Mucosa of rectum (tissue), 2 donors: ENCODE measurements around the gene TMA7.
"Not testable (repeated sequence)": the region's sequence is repeated elsewhere in the genome, so short reads cannot be mapped to it uniquely, and the experiment has no call there.

Experiments used
- H3K27ac ChIP-seq, 2 donors: one replicate each; pipeline ENCODE4 v1.7.0; 2013; ENCODE audit warnings: inconsistent platforms in 2 of 2, low read depth in 2 of 2, low read length in 2 of 2
- H3K27me3 ChIP-seq, 2 donors: one replicate each; pipeline ENCODE4 v1.7.0; 2013; ENCODE audit warnings: low read length in 2 of 2; ENCODE audit not compliant: control insufficient read depth in 2 of 2, insufficient read depth in 2 of 2
- H3K36me3 ChIP-seq, 2 donors: one replicate each; pipeline ENCODE4 v1.7.0; 2013; ENCODE audit warnings: low read length in 2 of 2; ENCODE audit not compliant: control insufficient read depth in 2 of 2, insufficient read depth in 2 of 2
- H3K4me1 ChIP-seq, 2 donors: one replicate each; pipeline ENCODE4 v1.7.0; 2013; ENCODE audit warnings: low read length in 2 of 2, mild to moderate bottlenecking in 1 of 2; ENCODE audit not compliant: control insufficient read depth in 2 of 2, insufficient read depth in 2 of 2
- H3K4me3 ChIP-seq, 2 donors: one replicate each; pipeline ENCODE4 v1.7.0; 2013; ENCODE audit warnings: low read length in 2 of 2
- H3K9ac ChIP-seq, 2 donors: one replicate each; pipeline ENCODE4 v1.7.0; 2013; ENCODE audit warnings: low read length in 2 of 2, low read depth in 1 of 2, mild to moderate bottlenecking in 1 of 2
- H3K9me3 ChIP-seq, 2 donors: one replicate each; pipeline ENCODE4 v1.7.0; 2013; ENCODE audit warnings: low read length in 2 of 2; ENCODE audit not compliant: control insufficient read depth in 2 of 2
- donor health status: healthy.
- donor health status: Normal muscosa, but diverticular disease.

Gene TMA7

GRCh38 chr3:48474031-48474430 is 34.0 kb downstream of the TMA7 start:
- not testable (repeated sequence) for H3K27me3 ChIP-seq, H3K4me3 ChIP-seq, H3K9ac ChIP-seq, H3K27ac ChIP-seq, H3K9me3 ChIP-seq
- H3K4me1 ChIP-seq: peaks cover 17 to 26% of the 10 kb centered on the region in 2 donors
- peaks cover 6 to 12% of the 10 kb centered on the region in 2 donors for H3K36me3 ChIP-seq

- peaks cover under 1 to 6% of the 10 kb centered on the region in 2 donors for H3K36me3 ChIP-seq
- no peak overlapping the region for H3K4me3 ChIP-seq
- no peaks in the 10 kb centered on the region for H3K9me3 ChIP-seq
- H3K27me3 ChIP-seq: no peaks in the 10 kb centered on the region
- peaks cover 15 to 20% of the 10 kb centered on the region in 2 donors for H3K4me1 ChIP-seq
- no peak overlapping the region for H3K27ac ChIP-seq
- no peak overlapping the region for H3K9ac ChIP-seq
Measured at GRCh38 chr3:48474619-48475018, 34.6 kb downstream of the TMA7 start.

GRCh38 chr3:48475188-48475587 is 35.1 kb downstream of the TMA7 start:
- Histone ChIP-seq H3K4me3 (no peak overlapping the region), H3K4me1 (peaks cover 15 to 17% of the 10 kb centered on the region in 2 donors), H3K9ac (no peak overlapping the region), H3K27me3 (no peaks in the 10 kb centered on the region), H3K27ac (no peak overlapping the region), H3K36me3 (peaks cover 0 to under 1% of the 10 kb centered on the region in 2 donors), H3K9me3 (no peaks in the 10 kb centered on the region)

GRCh38 chr3:48476426-48477053 is 36.5 kb downstream of the TMA7 start:
- H3K36me3 ChIP-seq: no peaks in the 10 kb centered on the region
- peaks cover 12 to 15% of the 10 kb centered on the region in 2 donors for H3K4me1 ChIP-seq
- H3K27ac ChIP-seq: no peak overlapping the region
- no peaks in the 10 kb centered on the region for H3K9me3 ChIP-seq
- H3K9ac ChIP-seq: no peak overlapping the region
- no peak overlapping the region for H3K4me3 ChIP-seq
- no peaks in the 10 kb centered on the region for H3K27me3 ChIP-seq

- Histone ChIP-seq H3K27ac (peak overlapping the region in 1 of 2 donors; percentile 52), H3K9me3 (no peaks in the 10 kb centered on the region), H3K27me3 (no peaks in the 10 kb centered on the region), H3K36me3 (no peaks in the 10 kb centered on the region), H3K9ac (no peak overlapping the region), H3K4me3 (no peak overlapping the region), H3K4me1 (peaks cover 6 to 7% of the 10 kb centered on the region in 2 donors)
Measured at GRCh38 chr3:48477959-48478520, 38.0 kb downstream of the TMA7 start.

GRCh38 chr3:48478626-48479555 is 38.8 kb downstream of the TMA7 start:
- no peaks in the 10 kb centered on the region for H3K4me1 ChIP-seq
- H3K36me3 ChIP-seq: no peaks in the 10 kb centered on the region
- H3K4me3 ChIP-seq: no peak overlapping the region
- no peaks in the 10 kb centered on the region for H3K27me3 ChIP-seq
- H3K9ac ChIP-seq: no peak overlapping the region
- peak overlapping the region in 1 of 2 donors; percentile 67 for H3K27ac ChIP-seq
- no peaks in the 10 kb centered on the region for H3K9me3 ChIP-seq

GRCh38 chr3:48480891-48481290 is 40.8 kb downstream of the TMA7 start:
- H3K9me3 ChIP-seq, H3K36me3 ChIP-seq, H3K27ac ChIP-seq: not testable (repeated sequence)

GRCh38 chr3:48482822-48483221 is 42.8 kb downstream of the TMA7 start:
- not testable (repeated sequence) for H3K4me1 ChIP-seq, H3K4me3 ChIP-seq, H3K27me3 ChIP-seq, H3K36me3 ChIP-seq, H3K9ac ChIP-seq, H3K27ac ChIP-seq, H3K9me3 ChIP-seq

More at GRCh38 chr3:48480891-48481290, 40.8 kb downstream of the TMA7 start:
- H3K4me1 ChIP-seq, H3K27me3 ChIP-seq, H3K4me3 ChIP-seq, H3K9ac ChIP-seq: not testable (repeated sequence)

- Histone ChIP-seq H3K4me1 (no peaks in the 10 kb centered on the region), H3K4me3 (no peak overlapping the region), H3K27me3 (no peaks in the 10 kb centered on the region), H3K36me3 (no peaks in the 10 kb centered on the region), H3K9ac (no peak overlapping the region), H3K9me3 (no peaks in the 10 kb centered on the region), H3K27ac (no peak overlapping the region)
Measured at GRCh38 chr3:48486952-48487351, 46.9 kb downstream of the TMA7 start.
